Body of pancreas (tissue), 4 donors: ENCODE data around the gene GABBR1. TPM values are rescaled to one million over a fixed set of nuclear protein-coding genes. Genes with fewer than 3 reads are reported as not detected.

Experiments used
- ATAC-seq: fragments of 150-250 bp; one replicate; pipeline ENCODE4 v1.9.1; 2016
- DNase-seq, 4 donors: peaks; one replicate each; pipeline ENCODE4 v3.0.0-alpha.2; 2019
- H3K27ac ChIP-seq, 4 donors: fragments of 200-600 bp; sonication (generic); 1 replicate in 3 of 4; 2 replicates in 1 of 4; pipeline versions ENCODE4 v1.5.1 to v1.6.1; 2016 to 2019; ENCODE audit warnings: mild to moderate bottlenecking in 1 of 4, mixed read lengths in 1 of 4, moderate library complexity in 1 of 4
- H3K27me3 ChIP-seq, 2 donors: fragments of 200-600 bp; sonication (generic); one replicate each; pipeline ENCODE4 v1.6.0; 2016; ENCODE audit warnings: mild to moderate bottlenecking in 1 of 2
- H3K36me3 ChIP-seq, 2 donors: fragments of 200-600 bp; sonication (generic); replicated peaks in 1 of 2; 2 replicates each; pipeline ENCODE4 v1.5.1; 2016; ENCODE audit warnings: low read depth in 2 of 2; ENCODE audit not compliant: insufficient read depth in 1 of 2
- H3K4me1 ChIP-seq: fragments of 200-600 bp; sonication (generic); one replicate; pipeline ENCODE4 v1.6.0; 2016
- H3K4me3 ChIP-seq, 2 donors: fragments of 200-600 bp; sonication (generic); 1 replicate in 1 of 2; 2 replicates in 1 of 2; pipeline ENCODE4 v1.5.1; 2016 to 2019
- H3K9me3 ChIP-seq, 3 donors: fragments of 200-600 bp; sonication (generic); 1 replicate in 2 of 3; 2 replicates in 1 of 3; pipeline ENCODE4 v1.5.1; 2016
- POLR2A ChIP-seq, 3 donors: fragments of 450-650 bp; IDR thresholded peaks; one replicate each; pipeline ENCODE4 v1.6.1; 2016; ENCODE audit warnings: antibody characterized with exemption in 3 of 3, mild to moderate bottlenecking in 2 of 3
- WGBS, 2 donors: methylation state at CpG; one replicate each; pipeline ENCODE4 v1.1.5; 2017; 5-methylcytosine and 5-hydroxymethylcytosine counted together
- intact Hi-C: fragments of 100-400 bp; cut with DNase I; formaldehyde crosslinking; loops from one replicate; pipeline ENCODE4 v1.15.1; 2023
- total RNA-seq, 2 donors: library from RNA; depleted of rRNA; stranded (reverse); fragments of >200 nt; gene quantifications; one replicate each; pipeline ENCODE4 v1.1.0, GENCODE V29; 2016
- TF ChIP-seq, protein P1 (sequence below), 7 experiments: fragments of 450-650 bp in 4 of 7; fragments of 200-600 bp in 3 of 7; sonication (generic) in 3 of 7; IDR thresholded peaks; one replicate each; pipeline ENCODE4 v1.5.1; 2016 to 2019; ENCODE audit warnings: antibody characterized with exemption in 7 of 7

The GABBR1 gene
- total RNA-seq, 2 donors from 2014 or later, result 23.7 to 31.9 TPM

DNA sequence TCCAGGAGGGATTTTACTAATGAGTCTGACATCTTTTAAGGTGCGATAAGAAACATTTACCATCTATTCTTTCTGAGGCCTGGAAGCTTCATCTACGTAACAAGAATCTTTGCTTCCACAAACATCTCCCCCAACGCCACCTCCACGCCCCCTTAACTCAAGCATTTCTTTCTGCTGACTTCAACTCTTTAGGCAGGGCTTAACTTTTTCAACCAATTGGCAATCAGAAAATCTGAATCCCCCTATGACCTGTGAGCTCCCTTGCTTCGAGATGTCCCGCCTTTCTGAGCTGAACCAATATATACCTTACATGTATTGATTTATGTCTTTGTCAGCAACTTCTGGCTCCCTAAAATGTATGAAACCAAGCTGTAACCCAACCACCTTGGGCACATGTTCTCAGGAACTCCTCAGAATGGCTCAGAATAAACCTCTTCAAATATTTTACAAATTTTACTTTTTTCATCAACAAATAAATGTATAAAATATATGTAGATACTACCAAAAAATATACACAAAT lies 36.5 kb downstream of the GABBR1 start:
- 82 to 84% methylated on average over 6 of the region's 6 CpGs for WGBS, 2 donors
- Histone ChIP-seq H3K4me1 (no peaks in the 10 kb centered on the region), H3K27me3 (no peaks in the 10 kb centered on the region), H3K36me3 (no peaks in the 10 kb centered on the region), H3K4me3 (no peak overlapping the region), H3K27ac (no peak overlapping the region), H3K9me3 (no peaks in the 10 kb centered on the region)
- ATAC-seq (no peak), DNase-seq (no peak)
- intact Hi-C loops, result loop anchor here (10.0 kb wide), 1 partner anchor 912 kb away; no protein-coding TSS in a partner anchor
- TF ChIP-seq, protein P1, sequence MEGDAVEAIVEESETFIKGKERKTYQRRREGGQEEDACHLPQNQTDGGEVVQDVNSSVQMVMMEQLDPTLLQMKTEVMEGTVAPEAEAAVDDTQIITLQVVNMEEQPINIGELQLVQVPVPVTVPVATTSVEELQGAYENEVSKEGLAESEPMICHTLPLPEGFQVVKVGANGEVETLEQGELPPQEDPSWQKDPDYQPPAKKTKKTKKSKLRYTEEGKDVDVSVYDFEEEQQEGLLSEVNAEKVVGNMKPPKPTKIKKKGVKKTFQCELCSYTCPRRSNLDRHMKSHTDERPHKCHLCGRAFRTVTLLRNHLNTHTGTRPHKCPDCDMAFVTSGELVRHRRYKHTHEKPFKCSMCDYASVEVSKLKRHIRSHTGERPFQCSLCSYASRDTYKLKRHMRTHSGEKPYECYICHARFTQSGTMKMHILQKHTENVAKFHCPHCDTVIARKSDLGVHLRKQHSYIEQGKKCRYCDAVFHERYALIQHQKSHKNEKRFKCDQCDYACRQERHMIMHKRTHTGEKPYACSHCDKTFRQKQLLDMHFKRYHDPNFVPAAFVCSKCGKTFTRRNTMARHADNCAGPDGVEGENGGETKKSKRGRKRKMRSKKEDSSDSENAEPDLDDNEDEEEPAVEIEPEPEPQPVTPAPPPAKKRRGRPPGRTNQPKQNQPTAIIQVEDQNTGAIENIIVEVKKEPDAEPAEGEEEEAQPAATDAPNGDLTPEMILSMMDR (IDR thresholded peaks at IDR 0.05), result no peak
- TF ChIP-seq POLR2A (IDR thresholded peaks at IDR 0.05), result no peak

DNA sequence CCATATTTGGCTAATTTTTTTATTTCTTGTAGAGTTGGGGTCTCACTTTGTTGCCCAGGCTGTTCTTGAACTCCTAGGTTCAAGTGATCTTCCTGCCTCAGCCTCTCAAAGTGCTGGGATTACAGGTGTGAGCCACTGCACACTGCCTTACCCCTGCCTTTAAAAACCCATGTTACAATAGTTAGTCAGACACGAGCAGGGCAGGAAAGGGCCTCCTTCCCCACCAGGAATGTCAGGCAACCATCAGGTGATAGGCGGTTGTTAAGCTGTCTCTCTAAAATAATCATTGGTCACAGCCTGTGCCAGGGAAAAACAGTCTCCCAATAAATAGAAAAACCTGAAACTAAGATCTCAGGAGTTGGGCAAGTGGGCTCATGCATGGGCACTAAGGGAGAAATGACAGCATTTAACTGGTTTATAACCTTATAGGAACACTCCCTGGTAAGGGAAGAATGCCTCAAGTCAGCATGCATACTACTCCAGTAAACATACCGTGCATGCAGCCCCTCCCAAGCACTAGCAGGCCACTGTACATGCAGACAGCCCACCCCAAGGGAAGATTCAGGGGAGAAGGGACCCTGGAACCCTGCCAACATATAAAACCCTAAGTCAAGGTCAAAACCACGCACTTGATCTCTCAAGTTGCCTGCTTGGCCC lies 39.7 kb downstream of the GABBR1 start:
- no peak for DNase-seq
- Histone ChIP-seq H3K36me3 (no peaks in the 10 kb centered on the region), H3K27ac (no peak overlapping the region), H3K4me1 (no peaks in the 10 kb centered on the region), H3K9me3 (no peaks in the 10 kb centered on the region), H3K27me3 (no peaks in the 10 kb centered on the region), H3K4me3 (no peak overlapping the region)
- ATAC-seq, result no peak
- intact Hi-C loops, result loop anchor here (10.0 kb wide), 1 partner anchor 909 kb away; no protein-coding TSS in a partner anchor
- 21 to 28% methylated on average over 4 of the region's 4 CpGs for WGBS, 2 donors
- TF ChIP-seq POLR2A (IDR thresholded peaks at IDR 0.05), result no peak
- TF ChIP-seq, protein P1 (IDR thresholded peaks at IDR 0.05), result no peak

DNA sequence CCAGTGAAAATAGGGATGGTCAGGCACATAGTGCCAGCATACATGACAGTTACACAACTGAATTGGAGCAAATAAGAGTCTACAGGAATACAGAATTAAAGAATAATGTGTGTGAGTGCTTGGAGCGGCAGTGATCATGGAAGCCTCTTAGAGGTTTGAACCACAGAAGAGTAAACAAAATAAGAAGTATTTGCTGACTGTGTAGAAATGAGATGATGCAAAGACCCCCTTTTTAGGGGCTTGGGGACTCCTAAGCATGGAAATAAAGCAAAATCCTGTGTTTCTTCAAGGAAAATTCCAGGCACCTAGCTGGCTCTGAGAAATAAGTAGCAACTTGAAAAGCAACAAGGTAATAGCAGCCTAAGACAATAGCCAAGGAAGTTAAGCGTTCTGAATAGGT lies 41.3 kb downstream of the GABBR1 start:
- TF ChIP-seq POLR2A (IDR thresholded peaks at IDR 0.05), result no peak
- TF ChIP-seq, protein P1 (IDR thresholded peaks at IDR 0.05), result no peak
- Histone ChIP-seq H3K36me3 (no peaks in the 10 kb centered on the region), H3K9me3 (no peaks in the 10 kb centered on the region), H3K4me1 (no peaks in the 10 kb centered on the region), H3K4me3 (no peak overlapping the region), H3K27ac (no peak overlapping the region), H3K27me3 (no peaks in the 10 kb centered on the region)
- DNase-seq, result no peak
- 68 to 78% methylated on average over 2 of the region's 2 CpGs for WGBS, 2 donors
- ATAC-seq, result no peak
- intact Hi-C loops, result loop anchor here (10.0 kb wide), 1 partner anchor 907 kb away; no protein-coding TSS in a partner anchor

DNA sequence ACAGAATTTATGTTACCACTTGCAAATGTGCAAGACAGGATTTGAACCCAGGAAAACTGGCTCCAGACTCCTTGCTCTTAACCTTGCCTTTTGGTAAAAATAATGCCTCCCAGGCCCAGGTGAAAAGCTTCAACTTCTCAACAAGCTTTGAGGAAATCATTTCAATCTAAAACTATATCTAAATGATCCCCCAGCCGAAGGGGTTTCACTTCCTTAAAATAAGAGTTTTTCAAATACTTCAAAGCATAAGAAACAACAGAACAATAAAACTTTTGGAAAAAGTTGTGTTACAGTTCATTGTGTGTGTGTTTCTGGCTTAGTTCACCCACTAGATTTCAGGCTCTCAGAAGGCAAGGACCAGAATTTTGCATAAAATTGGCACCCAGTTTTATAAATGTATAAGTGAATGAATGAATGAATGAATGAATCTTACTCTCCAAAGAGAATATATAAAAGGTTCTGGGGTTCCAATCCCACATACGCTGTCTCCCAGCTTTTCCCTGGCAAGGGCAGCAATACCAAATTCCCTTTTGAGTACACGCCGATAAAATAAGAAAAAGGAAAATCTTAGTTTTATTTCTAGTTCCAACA lies 42.7 kb downstream of the GABBR1 start:
- whole genome bisulfite sequencing, 2 donors, result 74% methylated on average over 4 of the region's 4 CpGs
- no peaks in the 10 kb centered on the region for H3K4me1 ChIP-seq
- intact Hi-C loops, result loop anchor here (10.0 kb wide), 1 partner anchor 906 kb away; no protein-coding TSS in a partner anchor

More for the DNA sequence above, 42.7 kb downstream of the GABBR1 start:
- no peaks in the 10 kb centered on the region for H3K36me3 ChIP-seq
- H3K4me3 ChIP-seq, result no peak overlapping the region
- no peak overlapping the region for H3K27ac ChIP-seq
- ATAC-seq (no peak), DNase-seq (no peak)
- no peaks in the 10 kb centered on the region for H3K9me3 ChIP-seq
- no peaks in the 10 kb centered on the region for H3K27me3 ChIP-seq
- no peak for TF ChIP-seq POLR2A (IDR thresholded peaks at IDR 0.05)
- TF ChIP-seq, protein P1 (IDR thresholded peaks at IDR 0.05), result no peak
